GM12878 (cell line): ENCODE data around the gene POLR3K.

Experiments used
- ATF3 ChIP-seq: IDR thresholded peaks from 2 replicates; pipeline ENCODE4 v1.6.1; 2011; ENCODE audit warnings: low read depth, mild to moderate bottlenecking, low read length, moderate library complexity, borderline replicate concordance; ENCODE audit errors: extremely low read depth
- EP300 ChIP-seq, 2 experiments: fragments of 150-350 bp in 1 of 2; IDR thresholded peaks; 2 replicates each; pipeline ENCODE4 v1.6.1; 2011 to 2012; ENCODE audit warnings: low read depth in 2 of 2, low read length in 2 of 2, borderline replicate concordance in 1 of 2, improper control_type of control experiment in 1 of 2, inconsistent platforms in 1 of 2; ENCODE audit not compliant: control insufficient read depth in 1 of 2
- GATAD2B ChIP-seq: fragments of 450-650 bp; conservative IDR thresholded peaks from 2 replicates; pipeline ENCODE4 v1.6.1; 2017; ENCODE audit warnings: low read depth, mild to moderate bottlenecking, moderate library complexity
- MLLT1 ChIP-seq: fragments of 450-650 bp; IDR thresholded peaks from 2 replicates; pipeline ENCODE4 v1.6.1; 2016; ENCODE audit warnings: mild to moderate bottlenecking
- NBN ChIP-seq: fragments of 450-650 bp; IDR thresholded peaks from 2 replicates; pipeline ENCODE4 v1.6.1; 2016
- RAD21 ChIP-seq: IDR thresholded peaks from 2 replicates; pipeline ENCODE4 v1.6.1; 2011; ENCODE audit warnings: mild to moderate bottlenecking, low read depth, low read length, moderate library complexity; ENCODE audit not compliant: insufficient read depth
- SMC3 ChIP-seq: IDR thresholded peaks from 2 replicates; pipeline ENCODE4 v1.6.1; 2011; ENCODE audit warnings: low read length, improper control_type of control experiment, borderline replicate concordance
- SRF ChIP-seq, 2 experiments: IDR thresholded peaks; 2 replicates each; pipeline ENCODE4 v1.6.1; 2011; ENCODE audit warnings: low read depth in 2 of 2, low read length in 2 of 2, mild to moderate bottlenecking in 1 of 2, moderate library complexity in 1 of 2
- YY1 ChIP-seq: IDR thresholded peaks from 2 replicates; pipeline ENCODE4 v1.6.1; 2011; ENCODE audit warnings: low read depth, mild to moderate bottlenecking, low read length
- TF ChIP-seq, protein P1 (sequence below), 3 experiments: IDR thresholded peaks in 2 of 3; conservative IDR thresholded peaks in 1 of 3; 2 replicates each; pipeline ENCODE4 v1.5.1; 2011; ENCODE audit warnings: low read depth in 3 of 3, low read length in 3 of 3, mild to moderate bottlenecking in 3 of 3, control low read depth in 2 of 3, moderate library complexity in 2 of 3, inconsistent platforms in 1 of 3, mixed read lengths in 1 of 3; ENCODE audit not compliant: control insufficient read depth in 2 of 3, insufficient read depth in 1 of 3; ENCODE audit errors: extremely low read depth in 1 of 3
- TF ChIP-seq, protein P2 (sequence below): fragments of 450-650 bp; formaldehyde crosslinking; IDR thresholded peaks from 2 replicates; pipeline ENCODE4 v1.4.0; 2020; ENCODE audit warnings: mild to moderate bottlenecking, moderate library complexity
- TF ChIP-seq, protein P3 (sequence below): fragments of 450-650 bp; IDR thresholded peaks from 2 replicates; pipeline ENCODE4 v1.6.1; 2018; ENCODE audit warnings: mild to moderate bottlenecking, low read depth, moderate library complexity; ENCODE audit not compliant: partially characterized antibody

- no peak for TF ChIP-seq RAD21
- TF ChIP-seq NBN, result no peak
- TF ChIP-seq, protein P1, sequence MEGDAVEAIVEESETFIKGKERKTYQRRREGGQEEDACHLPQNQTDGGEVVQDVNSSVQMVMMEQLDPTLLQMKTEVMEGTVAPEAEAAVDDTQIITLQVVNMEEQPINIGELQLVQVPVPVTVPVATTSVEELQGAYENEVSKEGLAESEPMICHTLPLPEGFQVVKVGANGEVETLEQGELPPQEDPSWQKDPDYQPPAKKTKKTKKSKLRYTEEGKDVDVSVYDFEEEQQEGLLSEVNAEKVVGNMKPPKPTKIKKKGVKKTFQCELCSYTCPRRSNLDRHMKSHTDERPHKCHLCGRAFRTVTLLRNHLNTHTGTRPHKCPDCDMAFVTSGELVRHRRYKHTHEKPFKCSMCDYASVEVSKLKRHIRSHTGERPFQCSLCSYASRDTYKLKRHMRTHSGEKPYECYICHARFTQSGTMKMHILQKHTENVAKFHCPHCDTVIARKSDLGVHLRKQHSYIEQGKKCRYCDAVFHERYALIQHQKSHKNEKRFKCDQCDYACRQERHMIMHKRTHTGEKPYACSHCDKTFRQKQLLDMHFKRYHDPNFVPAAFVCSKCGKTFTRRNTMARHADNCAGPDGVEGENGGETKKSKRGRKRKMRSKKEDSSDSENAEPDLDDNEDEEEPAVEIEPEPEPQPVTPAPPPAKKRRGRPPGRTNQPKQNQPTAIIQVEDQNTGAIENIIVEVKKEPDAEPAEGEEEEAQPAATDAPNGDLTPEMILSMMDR (IDR thresholded peaks at IDR 0.05 in 2 of 3, conservative IDR thresholded peaks at IDR 0.05 in 1 of 3; ENCODE audit: control insufficient read depth in 2 of 3, extremely low read depth in 1 of 3, insufficient read depth in 1 of 3, low read depth in 3 of 3, low read length in 3 of 3), result no peak
- TF ChIP-seq, protein P2, sequence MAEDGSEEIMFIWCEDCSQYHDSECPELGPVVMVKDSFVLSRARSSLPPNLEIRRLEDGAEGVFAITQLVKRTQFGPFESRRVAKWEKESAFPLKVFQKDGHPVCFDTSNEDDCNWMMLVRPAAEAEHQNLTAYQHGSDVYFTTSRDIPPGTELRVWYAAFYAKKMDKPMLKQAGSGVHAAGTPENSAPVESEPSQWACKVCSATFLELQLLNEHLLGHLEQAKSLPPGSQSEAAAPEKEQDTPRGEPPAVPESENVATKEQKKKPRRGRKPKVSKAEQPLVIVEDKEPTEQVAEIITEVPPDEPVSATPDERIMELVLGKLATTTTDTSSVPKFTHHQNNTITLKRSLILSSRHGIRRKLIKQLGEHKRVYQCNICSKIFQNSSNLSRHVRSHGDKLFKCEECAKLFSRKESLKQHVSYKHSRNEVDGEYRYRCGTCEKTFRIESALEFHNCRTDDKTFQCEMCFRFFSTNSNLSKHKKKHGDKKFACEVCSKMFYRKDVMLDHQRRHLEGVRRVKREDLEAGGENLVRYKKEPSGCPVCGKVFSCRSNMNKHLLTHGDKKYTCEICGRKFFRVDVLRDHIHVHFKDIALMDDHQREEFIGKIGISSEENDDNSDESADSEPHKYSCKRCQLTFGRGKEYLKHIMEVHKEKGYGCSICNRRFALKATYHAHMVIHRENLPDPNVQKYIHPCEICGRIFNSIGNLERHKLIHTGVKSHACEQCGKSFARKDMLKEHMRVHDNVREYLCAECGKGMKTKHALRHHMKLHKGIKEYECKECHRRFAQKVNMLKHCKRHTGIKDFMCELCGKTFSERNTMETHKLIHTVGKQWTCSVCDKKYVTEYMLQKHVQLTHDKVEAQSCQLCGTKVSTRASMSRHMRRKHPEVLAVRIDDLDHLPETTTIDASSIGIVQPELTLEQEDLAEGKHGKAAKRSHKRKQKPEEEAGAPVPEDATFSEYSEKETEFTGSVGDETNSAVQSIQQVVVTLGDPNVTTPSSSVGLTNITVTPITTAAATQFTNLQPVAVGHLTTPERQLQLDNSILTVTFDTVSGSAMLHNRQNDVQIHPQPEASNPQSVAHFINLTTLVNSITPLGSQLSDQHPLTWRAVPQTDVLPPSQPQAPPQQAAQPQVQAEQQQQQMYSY, result no peak
- TF ChIP-seq, protein P3, sequence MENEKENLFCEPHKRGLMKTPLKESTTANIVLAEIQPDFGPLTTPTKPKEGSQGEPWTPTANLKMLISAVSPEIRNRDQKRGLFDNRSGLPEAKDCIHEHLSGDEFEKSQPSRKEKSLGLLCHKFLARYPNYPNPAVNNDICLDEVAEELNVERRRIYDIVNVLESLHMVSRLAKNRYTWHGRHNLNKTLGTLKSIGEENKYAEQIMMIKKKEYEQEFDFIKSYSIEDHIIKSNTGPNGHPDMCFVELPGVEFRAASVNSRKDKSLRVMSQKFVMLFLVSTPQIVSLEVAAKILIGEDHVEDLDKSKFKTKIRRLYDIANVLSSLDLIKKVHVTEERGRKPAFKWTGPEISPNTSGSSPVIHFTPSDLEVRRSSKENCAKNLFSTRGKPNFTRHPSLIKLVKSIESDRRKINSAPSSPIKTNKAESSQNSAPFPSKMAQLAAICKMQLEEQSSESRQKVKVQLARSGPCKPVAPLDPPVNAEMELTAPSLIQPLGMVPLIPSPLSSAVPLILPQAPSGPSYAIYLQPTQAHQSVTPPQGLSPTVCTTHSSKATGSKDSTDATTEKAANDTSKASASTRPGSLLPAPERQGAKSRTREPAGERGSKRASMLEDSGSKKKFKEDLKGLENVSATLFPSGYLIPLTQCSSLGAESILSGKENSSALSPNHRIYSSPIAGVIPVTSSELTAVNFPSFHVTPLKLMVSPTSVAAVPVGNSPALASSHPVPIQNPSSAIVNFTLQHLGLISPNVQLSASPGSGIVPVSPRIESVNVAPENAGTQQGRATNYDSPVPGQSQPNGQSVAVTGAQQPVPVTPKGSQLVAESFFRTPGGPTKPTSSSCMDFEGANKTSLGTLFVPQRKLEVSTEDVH, result no peak
- no peak for TF ChIP-seq EP300 (IDR thresholded peaks at IDR 0.05; ENCODE audit: borderline replicate concordance in 1 of 2, control insufficient read depth in 1 of 2, low read depth in 2 of 2, low read length in 2 of 2)
- no peak for TF ChIP-seq MLLT1
- no peak for TF ChIP-seq SRF (IDR thresholded peaks at IDR 0.05; ENCODE audit: low read depth in 2 of 2, low read length in 2 of 2)
- TF ChIP-seq YY1, result no peak
- no peak for TF ChIP-seq SMC3
- TF ChIP-seq ATF3, result no peak
- TF ChIP-seq GATAD2B, result no peak
These were observed 2.4 kb downstream of the POLR3K start for GRCh38 chr16:50769-51591.
